T-helper 2 cell (primary cell): ENCODE results near the gene HINT3.
A peak's percentile ranks its signal among the peaks of the same experiment; 100 is the strongest.
"Not testable (repeated sequence)": the region's sequence is repeated elsewhere in the genome, so short reads cannot be mapped to it uniquely, and the experiment has no call there.

Source experiments
- DNase-seq, 5 experiments: peaks; one replicate each; pipeline versions ENCODE4 v3.0.0 to v3.0.0-alpha.2; 2012 to 2022

Gene HINT3

DNA sequence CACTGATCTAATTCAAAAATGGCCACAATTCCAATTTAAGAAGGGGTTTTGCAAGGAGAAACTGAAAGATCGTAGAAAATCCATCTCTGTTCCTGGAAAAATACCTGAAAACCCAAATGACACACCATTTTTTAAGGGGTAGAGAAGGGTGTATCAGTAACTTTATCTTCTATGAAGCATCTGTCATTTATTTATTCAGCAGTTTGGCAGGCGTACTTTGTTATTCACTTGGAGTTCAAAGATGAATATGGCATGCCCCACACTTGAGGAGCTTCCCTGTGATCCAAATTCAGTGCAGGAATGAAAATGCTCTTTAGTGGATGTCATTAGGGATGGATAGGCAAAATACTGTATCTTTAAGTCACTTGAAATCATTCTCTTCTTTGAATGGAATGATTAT lies 7.2 kb downstream of the HINT3 start:
- DNase-seq = no peak

DNA sequence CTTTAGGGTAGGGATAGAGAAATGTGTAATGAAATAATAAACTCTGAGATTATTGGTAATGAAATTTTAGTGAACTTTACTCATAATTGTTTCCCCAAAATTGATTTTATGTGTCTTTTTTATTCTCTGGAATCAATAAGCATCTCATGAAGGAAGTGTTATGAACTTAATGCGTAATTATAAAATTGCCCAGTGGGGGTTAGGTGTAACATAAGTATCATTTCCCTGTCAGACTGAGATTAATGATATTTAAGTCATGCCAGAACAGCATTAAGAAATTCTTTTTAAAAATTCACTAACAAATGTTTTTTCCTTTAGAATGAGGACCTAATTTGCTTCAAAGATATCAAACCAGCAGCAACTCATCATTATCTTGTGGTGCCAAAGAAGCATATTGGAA lies 10.0 kb downstream of the HINT3 start:
- DNase-seq = no peak

DNA sequence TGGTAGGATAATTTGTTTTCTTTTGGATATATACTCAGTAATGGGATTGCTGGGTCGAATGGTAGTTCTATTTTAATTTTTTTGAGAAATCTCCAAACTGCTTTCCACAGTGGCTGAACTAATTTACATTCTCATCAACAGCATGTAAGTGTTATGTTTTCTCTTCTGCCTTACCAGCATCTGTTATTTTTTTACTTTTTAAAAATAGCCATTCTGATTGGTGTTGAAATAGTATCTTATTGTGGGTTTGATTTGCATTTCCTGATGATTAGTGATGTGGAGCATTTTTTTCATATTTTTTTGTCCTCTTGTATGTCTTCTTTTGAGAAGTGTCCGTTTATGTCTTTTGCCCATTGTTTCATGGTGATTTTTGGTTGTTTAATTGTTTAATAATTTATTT lies 11.9 kb downstream of the HINT3 start:
- no peak for DNase-seq

DNA sequence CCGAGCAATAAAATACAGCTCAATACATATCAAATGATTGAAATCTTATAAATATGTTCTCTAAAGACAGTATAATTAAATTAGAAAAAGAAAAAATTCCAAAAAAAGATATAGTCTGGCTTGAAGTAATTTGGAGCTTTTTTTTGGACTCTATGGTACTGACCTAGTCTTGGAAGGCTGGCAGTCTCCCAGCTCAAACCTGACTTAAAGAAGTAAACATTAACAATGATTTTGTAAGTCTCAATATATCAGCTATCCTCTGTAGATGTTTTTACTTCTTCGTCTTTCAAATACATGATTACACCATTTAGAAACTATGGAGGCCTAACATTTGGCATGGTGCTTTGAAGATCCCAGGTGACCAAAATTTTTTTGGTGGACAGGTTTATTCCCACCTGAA lies 14.2 kb downstream of the HINT3 start:
- no peak for DNase-seq

DNA sequence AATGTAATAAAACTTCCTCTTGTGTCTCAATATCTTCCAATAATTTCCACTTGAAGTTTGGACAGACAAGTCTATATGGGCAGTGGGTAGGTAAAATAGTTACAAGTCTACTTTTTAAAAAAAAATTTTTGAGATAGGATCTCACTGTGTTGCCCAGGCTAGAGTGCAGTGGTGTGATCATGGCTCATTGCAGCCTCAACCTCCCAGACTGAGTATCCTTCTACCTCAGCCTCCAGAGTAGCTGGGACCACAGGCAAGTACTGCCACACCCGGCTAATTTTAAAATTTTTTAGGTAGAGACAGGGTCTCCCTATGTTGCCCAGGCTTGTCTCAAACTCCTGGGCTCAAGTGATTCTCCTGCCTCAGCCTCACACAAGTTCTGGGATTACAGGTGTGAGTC lies 15.9 kb downstream of the HINT3 start:
- DNase-seq = not testable (repeated sequence)

DNA sequence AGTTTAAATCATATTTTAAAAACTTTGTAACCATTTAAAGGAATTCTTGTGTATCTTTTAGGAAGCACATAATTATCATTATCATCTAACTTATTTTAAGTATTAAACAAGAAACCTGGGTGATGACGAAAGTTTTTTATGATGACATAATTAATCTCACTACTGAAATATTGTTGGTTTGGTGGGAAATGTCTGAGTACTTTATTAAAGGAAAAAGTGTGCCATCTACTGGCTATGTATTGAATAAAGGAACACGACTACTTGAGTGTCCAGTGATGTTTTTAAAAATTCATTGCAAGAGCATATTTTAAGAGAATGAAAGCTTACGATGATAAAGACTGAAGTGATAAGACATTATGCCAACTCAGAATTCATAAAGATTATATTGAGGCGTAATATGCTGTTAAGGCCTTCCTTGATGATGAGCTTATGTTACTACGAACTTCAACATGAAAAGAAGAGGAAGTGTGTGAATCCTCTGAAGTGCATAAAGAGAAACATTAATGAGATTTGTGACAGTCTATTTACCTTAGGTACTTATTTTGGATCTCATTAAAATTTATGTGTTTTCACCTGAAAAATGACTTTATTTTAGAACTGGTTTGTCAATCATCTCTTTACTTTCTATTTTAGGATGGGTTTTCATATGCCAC lies 17.8 kb downstream of the HINT3 start:
- DNase-seq = peak in 1 of 5 experiments; percentile 60

DNA sequence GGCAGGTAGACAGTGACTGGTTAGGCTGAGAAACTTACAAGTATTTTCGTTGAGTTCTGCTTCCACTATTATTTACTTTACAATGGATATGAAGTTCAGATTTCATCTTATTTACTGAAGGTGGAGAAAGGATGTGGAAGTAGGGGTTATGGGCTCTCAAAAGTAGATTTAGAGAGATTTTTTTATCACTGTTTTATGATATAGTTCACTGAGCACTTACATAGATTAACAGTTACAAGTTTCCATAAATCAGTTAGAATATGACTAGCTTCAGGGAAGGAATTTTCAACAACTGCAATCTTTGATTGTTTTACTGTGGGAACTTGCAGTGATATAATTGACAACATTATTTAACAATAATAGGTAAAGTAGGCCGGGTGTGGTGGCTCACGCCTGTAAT lies 22.5 kb downstream of the HINT3 start:
- DNase-seq = no peak

DNA sequence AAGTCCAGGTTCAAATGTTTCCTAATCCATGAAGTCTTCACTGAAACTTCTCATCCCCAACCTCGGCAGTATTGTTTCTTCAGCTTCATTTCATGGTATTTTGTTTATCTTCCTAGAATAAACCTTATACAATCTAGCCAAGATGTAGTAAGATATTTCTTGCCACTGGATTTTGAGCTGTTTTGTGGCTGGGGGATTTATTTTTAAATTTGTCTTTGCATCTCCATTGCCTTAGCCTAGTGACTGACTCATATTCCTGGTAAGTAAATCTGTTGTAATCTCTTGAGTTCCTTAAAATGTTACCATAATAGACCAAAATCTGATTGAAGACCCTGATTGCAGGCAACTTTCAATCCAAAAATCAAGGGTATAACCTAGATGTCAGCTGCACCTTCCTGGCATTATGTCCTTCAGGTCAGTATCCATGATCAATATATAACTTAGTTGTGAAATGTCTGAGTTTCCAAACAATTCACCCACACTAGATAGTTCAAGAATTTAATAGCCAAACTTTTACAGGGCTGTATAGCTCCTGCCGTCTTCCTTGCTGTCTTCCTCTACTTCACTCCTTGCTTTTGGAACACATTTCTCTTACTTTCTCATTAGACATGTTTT lies 25.1 kb downstream of the HINT3 start:
- DNase-seq = no peak

DNA sequence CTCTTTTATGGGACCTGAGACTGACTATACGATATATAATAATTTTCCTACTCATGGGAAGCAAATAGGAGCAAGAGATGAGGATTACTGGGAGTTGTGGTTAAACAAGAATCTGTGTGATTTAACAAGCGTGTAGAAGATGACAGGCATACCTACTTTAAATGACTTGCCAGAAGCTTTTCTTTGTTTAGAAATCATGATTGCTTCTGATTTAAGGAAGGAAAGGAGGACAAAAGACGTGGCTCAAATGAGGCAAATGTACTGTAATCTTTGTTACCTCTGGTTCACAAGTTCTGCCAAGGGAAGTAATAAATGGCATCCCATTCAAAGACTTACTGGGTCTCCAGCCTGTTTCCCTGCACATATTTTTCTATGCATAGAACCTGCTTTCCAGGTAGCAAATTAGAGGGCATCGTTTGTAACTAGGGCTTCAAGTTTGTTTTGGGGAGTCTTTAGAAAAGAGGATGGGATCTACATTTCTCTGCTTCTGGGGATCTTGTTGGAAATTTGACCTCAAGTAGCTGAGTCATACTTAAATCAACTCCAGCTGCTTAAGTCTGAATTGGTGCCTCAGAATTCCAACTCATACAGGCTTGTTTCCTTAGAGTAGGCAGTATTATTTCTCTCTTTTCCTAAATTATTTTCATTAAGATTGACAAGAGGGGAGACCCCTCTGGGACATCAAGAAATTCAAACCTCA lies 26.8 kb downstream of the HINT3 start:
- DNase-seq = no peak

DNA sequence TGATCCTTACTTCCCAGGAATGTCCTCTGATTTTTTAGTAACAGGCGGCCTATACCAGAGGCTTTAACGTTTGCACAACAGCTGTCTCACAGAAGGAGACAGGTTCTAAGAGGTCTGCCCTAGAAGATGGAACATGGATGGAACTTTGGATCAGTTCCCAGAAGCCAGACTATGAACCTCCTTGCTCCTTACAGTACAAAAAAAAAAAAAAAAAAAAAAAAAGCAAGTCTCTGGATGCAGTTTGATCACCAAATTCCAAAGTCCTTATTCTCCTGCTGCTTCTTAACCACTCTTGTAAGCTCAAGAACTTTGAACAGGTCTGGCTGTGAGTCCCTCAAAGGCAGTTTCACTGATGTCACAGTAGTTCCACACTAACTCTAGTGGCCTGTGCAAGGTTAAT lies 27.7 kb downstream of the HINT3 start:
- no peak for DNase-seq

DNA sequence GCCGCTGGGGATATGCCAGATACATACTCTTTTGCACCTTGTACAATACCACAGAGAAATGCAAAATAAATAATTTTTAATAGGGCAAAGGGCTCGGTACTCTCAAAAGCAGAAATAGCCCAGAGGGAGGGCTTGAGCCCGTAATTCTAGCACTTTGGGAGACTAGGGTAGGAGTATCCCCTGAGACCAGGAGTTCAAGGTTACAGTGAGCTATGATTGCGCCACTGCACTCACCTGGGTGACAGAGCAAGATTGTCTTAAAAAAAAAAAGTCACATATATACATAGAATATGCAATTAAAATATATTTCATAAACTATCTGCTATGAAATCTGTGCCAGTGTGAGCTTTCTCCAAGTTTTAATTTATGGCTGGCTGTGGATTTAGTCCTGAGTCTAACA lies 29.0 kb downstream of the HINT3 start:
- no peak for DNase-seq

DNA sequence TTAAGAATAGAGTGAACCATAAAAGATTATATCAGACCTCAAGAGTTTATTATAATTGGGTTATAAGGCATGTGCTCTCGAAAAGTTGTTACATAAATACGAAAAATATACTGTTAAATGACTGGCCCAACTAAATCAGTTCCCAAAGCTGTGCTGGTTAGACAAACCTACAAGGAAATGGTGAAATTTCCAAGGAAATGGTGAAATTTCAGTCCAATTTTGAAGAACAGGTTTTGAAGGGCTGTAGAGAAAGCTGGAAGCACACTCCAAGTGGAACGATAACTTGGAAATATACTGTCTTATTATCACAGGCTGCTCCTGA lies 29.4 kb downstream of the HINT3 start:
- peak in 1 of 5 experiments; percentile 9 for DNase-seq

DNA sequence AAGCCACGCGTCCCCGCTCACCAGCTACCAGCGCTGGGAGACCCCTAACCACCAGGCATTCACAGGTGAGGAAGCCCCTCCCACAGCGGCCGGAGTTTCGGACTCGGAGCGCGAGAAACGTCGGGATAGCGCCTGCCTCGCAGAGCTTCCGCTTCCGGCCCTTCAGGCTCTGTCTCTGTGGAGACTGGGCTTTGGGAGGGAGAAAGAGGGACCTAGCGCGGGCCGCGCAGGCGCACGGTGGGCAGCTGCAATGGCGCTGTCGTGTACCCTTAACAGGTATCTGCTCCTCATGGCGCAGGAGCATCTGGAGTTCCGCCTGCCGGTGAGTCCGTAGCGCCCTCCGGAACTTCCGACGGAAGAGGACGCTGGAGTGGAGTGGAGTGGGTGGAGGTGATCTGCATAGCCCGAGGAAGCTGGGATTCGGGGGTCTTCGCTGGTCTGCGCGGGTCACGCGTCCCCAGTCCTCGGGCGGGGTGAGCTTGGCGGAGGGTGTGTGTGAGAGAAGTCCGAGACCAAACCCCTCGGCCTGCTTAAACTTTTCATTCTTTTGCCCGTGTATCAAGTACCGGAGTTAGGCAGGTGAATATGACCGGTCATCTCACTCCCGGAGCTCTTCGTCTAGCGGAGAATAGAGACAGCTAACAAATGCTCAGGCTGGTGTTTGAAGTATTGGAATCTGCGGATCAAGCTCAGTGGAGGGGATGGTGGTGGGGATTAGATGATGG lies 29.9 kb downstream of the HINT3 start, which contains the start of gene TRMT11:
TRMT11 (plus strand) TSS at position 240 of the 725 bp plus-strand sequence; CDS start at position 251, 11 bp downstream.
- DNase-seq = peak; percentile 63 to 86 (median 76)

DNA sequence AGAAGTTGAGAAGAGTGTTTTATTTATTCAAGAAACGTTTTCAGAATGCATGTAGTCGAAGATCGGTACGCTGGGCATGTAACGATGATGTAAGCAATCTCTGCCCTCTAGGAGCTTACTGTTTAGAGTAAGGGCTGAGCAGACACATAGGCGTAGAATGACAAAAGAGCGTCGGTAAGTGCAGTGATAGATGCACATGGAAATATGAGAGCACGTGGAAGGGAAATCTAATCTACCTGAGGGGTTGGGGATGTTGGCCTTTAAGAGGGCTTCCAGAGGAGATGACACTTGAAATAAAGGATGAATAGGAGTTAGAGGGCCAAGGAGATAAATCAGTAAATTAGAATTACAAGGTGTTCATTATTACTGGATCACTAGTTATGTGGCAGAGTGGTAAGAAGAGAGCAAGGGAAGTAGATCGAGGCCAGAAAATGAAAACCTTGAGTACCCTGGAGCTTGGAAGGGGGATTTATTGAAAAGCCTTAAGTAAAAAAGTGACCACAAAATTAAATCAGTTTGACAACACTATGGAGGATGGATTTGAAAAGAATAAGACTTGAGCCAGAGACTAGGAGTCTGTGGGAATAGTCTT lies 30.6 kb downstream of the HINT3 start:
- peak in 1 of 5 experiments; percentile 61 for DNase-seq

DNA sequence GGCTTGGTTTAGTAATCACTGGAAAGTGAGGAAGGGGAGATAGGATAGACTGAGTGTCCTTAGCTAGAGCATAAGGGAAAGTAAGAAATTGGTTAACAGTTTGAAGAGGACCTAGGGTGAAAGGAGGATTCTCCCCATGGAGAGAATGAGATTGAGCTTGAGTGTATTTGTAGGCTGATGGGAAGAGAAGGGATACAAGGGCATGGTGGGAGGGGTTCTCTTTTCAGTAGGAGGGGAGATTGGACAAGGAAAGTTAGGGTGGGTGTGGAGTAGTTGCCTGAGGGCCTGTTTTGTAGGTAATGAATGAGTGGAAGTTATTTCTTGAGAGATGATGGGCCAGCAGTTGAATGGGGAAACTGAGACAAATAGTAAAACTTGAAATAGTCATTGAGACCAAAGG lies 31.7 kb downstream of the HINT3 start:
- no peak for DNase-seq

DNA sequence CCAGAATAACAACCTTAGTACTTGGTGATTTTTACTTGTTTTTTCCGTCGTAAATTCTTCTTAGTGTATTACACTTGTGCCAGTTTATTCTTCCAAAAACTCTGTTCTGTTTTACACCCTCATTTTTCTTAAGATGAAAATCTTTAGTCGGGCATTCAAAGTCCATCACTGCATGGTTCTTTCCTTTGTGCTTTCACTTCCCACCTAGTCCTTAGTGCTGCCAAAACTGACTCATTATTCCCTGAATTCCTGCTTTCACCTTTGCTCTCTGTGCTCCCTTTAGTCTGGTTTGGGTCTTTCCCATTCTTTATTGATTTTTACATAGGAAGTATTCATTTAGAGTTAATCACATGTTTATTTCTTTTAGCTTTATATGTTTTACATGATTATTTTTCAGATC lies 33.1 kb downstream of the HINT3 start:
- DNase-seq = no peak

DNA sequence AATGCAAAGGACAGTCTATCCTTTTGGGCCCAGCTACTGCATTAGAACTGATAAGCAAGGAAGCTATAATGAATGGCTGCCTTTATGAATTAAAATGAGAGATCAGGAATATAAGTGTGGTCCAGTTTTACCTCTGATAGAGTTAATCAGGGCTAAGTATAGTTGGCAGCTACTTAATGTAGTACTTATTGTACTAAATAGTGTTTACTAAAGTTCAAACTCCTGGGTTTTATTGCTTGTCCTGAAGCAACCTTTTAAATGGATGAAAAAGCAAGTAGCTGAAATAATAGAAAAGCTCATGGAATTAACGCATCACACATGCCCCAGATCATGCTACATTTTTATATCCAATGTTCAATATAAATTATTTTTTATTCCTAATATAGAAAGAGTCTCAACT lies 35.1 kb downstream of the HINT3 start:
- DNase-seq = no peak

DNA sequence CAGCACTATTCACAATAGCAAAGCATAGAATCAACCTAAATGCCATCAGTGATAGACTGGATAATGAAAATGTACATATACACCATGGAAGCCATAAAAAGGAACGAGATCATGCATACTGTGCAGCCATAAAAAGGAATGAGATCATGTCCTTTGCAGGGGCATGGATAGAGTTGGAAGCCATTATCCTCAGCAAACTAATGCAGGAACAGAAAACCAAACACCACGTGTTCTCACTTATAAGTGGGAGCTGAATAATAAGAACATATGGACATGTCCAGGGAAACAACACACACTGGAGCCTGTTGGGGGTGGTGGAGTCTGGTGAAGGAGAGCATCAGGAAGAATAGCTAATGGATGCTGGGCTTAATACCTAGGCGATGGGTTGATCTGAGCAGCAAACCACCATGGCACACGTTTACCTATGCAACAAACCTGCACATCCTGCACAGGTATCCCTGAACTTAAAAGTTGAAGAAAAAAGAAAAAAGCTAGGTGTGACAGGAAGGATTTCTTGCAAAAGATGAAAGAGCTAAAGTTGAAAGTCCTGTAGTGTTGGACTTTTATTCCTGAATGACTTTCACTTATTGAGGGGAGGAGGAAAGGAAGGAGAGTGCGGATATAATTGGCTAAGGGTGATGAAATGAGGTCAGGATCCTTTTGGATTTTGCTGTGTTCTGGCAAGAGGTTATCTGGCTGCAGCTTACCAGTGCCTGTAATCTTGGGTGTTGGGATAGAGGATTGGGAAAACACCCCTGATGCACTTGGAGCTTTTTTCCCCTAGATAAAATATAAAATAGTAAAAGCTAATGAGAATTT lies 38.3 kb downstream of the HINT3 start:
- no peak for DNase-seq

DNA sequence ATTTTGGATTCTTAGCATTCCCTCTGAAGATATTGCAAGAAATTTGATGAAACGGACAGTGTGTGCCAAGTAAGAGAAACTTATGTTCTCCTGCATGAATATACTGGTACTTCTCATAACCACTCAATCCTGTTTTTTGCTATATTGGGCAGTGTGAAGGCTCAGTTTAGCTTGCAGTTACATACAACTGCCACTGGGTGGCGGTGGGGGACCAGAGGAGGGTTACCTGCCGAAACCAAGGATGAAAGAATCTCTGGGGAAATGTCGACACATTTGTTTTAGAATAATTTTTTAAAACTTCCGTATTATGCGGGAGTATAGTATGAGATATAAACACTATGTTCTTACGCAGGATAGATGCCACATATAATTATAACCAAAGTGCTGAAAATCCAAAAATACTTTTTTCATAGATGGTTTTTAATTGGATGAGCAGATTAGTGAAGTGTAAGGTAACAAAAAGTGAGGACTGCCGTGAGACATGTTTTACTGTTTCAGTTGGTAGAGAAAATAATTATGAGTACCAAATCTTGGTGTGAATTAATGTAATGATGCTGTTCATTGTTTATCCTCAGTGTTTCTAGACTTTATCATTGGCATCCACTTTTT lies 39.5 kb downstream of the HINT3 start:
- DNase-seq = peak; percentile 42 to 74 (median 49)

DNA sequence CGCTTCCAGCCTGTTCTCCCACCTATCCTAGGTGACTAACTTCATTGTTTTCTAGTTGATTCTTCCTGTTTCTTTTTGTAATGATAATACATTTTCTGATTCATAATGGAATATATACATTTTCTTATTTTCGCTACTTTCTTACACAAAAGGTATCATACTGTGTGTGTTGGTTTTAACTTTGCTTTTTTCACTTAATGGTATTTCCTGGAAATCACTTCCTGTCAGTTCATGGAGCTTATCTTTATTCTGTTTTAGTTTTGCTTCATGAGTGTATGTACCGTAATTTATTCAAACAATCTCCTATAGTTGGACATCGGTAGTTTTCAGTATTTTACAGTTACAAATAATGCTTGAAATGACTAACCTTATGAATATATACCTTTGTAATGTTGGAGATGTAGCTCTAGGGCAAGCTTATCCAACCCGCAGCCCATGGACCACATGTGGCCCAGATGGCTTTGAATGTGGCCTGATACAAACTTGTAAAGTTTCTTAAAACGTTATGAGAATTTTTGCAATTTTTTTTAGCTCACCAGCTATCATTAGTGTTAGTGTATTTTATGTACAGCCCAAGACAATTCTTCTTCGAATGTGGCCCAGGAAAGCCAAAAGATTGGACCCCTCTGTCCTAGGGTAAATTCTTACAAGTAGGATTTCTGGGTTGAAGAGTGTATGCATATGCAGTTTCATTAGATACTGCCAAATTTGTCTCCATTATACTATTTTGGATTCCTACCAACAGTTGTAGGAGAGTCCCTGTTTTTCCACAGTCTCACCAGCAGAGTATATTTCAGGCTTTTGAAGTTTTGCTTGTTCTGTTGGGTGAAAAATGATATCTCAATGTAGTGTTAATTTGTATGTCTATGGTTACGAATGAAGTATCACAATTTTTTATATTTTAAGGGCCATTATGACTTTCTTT lies 46.4 kb downstream of the HINT3 start:
- DNase-seq = no peak

DNA sequence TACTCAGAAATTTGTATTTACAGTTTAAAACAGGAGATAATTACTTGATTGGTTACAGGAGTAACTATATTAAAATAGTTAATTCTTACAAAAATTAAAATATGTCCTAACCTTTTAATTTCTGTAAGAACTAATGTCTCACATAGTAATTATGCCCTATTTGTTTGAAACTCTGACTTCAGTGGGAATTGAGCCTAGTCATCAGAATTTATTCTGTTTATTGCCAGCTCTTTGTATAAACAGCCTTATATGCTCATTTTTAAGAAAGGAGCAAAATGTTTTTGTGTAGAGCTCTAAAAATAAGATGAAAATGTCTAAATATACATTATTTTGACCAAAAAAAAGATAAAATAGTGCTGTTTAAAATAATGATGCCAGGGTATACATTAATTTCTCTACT lies 51.2 kb downstream of the HINT3 start:
- DNase-seq = no peak
